Measurements from ENCODE around the gene OXLD1. TPM values are rescaled to one million over a fixed set of nuclear protein-coding genes. Genes with fewer than 3 reads are reported as not detected.

Gene OXLD1
- polyA plus RNA-seq, result 10 to 100 TPM; 66.4 to 97.9 (median 93.9) TPM

DNA sequence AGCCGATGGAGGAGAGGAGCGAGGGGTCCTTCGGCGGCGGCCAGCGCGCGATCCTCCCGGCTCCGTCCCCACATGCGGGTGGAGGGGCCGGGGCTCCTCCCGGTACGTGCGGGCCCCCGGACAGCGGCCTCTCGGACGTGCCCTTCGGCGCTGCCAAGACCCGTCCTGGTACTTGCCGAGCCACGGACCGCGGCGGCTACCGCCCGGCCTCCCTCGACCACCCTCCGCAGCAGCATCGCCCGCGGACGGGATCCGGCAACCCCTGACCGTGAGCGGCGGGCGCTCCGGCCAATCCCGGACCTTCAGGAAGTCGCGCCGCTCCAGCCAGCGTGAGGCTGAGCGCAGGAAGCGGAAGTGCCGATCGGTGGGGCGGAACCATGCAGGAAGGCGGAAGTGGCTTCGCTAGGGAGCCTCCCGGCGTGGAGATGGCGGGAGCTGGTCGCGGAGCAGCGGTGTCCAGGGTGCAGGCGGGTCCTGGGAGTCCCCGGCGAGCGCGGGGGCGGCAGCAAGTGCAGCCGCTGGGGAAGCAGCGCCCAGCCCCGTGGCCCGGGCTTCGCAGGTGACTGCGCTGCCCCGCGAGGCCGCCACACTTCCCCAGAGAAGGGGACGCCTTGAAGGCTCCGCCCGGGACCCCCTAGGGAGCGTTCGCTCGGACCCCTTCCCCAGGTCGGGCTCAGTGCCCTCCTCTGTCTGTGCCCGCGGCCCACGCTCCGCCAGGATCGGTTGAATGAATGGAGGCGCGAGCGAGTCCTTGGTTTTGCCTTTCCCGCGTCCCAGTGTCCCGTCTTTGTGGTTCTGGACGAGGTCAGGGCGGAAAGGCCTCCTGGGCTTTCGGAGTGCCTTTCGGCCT lies at the start of gene OXLD1, which contains the start of gene CCDC137:
TSS of gene OXLD1 (minus strand) at position 264 of the 850 bp plus-strand sequence. CDS start at position 236, 28 bp downstream.
TSS of gene CCDC137 (plus strand) at position 396 of the 850 bp plus-strand sequence. CDS start at position 426, 30 bp downstream.
- DNase-seq, result peak; percentile 92 to 93 (median 93)
- Mint-ChIP-seq H3K27ac (peak within 1 kb of the TSS; percentile 88 to 98 (median 94)), H3K4me3 (peak within 1 kb of the TSS; percentile 94 to 99 (median 95)), H3K4me1 (peaks cover 28 to 37% of the 10 kb centered on the region in 2 donors), H3K27me3 (ENCODE audit: low read depth in 3 of 3) (peaks cover 0 to 4% (median 0%) of the 10 kb centered on the region in 3 donors), H3K36me3 (peaks cover 0 to 6% (median 4%) of the 10 kb centered on the region in 3 donors), H3K9me3 (no peaks in the 10 kb centered on the region)

DNA sequence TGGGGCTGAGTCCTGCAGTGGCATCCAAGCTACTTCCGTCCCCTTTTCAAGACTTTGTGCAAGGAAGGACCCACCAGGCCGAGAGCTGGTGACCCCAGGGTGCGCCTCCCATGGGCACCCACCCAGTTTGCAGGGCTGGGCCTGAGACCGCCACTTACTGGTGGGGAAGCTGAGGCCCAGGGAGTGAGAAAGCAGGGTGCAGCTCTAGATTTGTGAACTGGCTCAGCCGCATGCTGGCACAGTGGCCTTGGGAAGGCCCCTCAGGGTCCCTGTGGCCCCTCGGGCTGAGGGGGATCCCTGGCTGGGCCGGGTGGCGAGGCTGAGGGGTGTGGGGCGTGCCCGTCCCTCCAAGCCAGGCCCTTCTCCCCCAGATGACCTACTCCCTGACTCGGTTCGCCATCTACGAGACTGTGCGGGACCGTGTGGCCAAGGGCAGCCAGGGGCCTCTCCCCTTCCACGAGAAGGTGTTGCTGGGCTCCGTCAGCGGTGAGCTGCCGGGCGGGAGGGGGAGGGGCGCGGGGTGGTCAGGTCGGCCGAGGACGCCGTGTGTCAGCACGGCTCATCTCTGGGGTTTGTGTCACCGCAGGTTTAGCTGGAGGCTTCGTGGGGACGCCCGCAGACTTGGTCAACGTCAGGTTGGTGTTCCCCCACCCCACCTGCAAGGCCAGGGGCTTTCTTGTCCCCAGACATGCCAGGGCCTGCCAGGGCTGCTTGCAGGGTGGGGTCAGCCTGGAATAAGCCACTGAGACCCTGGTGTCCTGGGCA lies 48.9 kb upstream of the OXLD1 start:
- Mint-ChIP-seq H3K4me3 (no peak overlapping the region), H3K4me1 (peaks cover 18 to 20% of the 10 kb centered on the region in 2 donors), H3K9me3 (no peaks in the 10 kb centered on the region), H3K27me3 (ENCODE audit: low read depth in 3 of 3) (peaks cover 0 to 9% (median 0%) of the 10 kb centered on the region in 3 donors), H3K36me3 (no peaks in the 10 kb centered on the region), H3K27ac (no peak overlapping the region)
- DNase-seq, result no peak

DNA sequence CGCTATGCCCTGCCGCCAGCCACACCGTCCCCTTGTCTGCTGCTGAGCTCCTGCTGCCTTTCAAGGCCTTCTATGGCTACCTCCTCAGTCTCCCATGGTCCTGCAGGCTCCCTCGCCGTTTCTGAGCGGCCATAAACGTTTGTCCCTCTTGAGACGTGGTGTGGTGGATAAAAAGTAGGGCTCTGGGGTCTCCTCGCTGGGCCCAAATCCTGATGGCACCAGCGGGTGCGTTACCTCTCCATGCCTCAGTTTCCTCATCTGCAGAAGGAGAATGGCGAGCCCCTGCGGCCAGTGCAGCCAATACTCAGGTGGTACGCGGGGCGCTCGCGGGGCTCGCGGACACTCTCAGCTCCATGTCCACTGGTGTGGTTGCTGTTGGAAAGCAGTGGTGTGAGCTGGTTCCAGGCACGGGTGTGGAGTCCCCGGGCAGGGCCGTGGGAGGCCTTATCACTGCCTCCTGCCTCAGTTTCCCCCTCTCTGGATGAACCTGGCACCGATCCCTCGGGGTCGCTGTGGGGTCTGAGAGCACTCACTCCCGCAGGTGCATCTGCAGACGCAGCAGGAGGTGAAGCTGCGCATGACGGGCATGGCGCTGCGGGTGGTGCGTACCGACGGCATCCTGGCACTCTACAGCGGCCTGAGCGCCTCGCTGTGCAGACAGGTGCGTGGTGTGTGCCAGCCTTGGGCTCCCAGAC lies 48.2 kb upstream of the OXLD1 start:
- H3K36me3 Mint-ChIP-seq, result no peaks in the 10 kb centered on the region
- peaks cover 20 to 22% of the 10 kb centered on the region in 2 donors for H3K4me1 Mint-ChIP-seq
- DNase-seq, result no peak
- peaks cover 0 to 9% (median 0%) of the 10 kb centered on the region in 3 donors for H3K27me3 Mint-ChIP-seq (ENCODE audit: low read depth in 3 of 3)
- H3K9me3 Mint-ChIP-seq, result no peaks in the 10 kb centered on the region
- H3K27ac Mint-ChIP-seq, result no peak overlapping the region
- no peak overlapping the region for H3K4me3 Mint-ChIP-seq

DNA sequence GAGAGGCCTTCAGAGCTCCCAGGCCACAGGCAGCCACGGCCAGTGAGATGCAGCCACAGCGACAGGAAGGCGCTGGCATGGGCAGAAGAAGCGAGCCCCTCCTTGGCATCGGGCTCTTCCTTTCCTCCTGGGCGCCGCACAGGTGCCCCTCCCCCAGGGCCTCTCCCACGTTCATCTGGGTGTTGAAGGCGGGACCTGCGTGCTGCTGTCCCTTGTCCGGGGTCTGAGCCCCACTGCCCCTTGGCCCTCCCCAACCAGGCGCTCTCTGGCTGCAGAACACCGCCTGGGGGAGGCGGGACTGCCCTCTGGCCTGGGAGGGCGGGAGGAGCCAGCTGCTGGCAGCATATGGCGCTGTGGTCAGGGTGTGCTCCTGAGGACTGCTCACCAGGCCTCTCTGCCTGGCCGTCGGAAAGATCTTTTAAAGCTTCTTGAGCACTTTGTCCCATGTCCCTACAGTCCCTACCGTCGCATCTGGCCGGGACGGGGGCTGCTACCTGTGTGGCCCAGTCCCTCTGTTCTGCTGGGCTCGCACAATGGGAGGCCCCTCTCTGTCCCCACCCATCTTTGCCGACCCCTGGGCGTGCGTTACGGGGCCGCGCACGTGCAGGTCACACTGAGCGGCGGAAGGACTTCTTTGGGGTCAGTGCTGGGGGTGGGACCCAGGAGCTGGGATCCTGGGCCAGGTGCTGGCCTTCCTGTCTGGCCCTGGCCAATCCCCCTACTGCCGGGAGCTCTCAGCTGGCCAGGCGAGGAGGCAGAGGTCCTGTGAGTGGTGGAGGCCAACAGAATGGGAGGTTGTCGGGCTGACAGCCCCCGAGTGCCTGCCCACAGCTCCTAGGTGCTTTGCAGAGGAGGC lies 47.4 kb upstream of the OXLD1 start:
- no peaks in the 10 kb centered on the region for H3K9me3 Mint-ChIP-seq
- H3K4me1 Mint-ChIP-seq, result peaks cover 20 to 22% of the 10 kb centered on the region in 2 donors
- H3K27ac Mint-ChIP-seq, result no peak overlapping the region
- H3K4me3 Mint-ChIP-seq, result peak overlapping the region in 3 of 5 donors; percentile 3 to 72 (median 21)
- no peaks in the 10 kb centered on the region for H3K36me3 Mint-ChIP-seq
- DNase-seq, result no peak
- H3K27me3 Mint-ChIP-seq (ENCODE audit: low read depth in 3 of 3), result peaks cover 0 to 12% (median 0%) of the 10 kb centered on the region in 3 donors

DNA sequence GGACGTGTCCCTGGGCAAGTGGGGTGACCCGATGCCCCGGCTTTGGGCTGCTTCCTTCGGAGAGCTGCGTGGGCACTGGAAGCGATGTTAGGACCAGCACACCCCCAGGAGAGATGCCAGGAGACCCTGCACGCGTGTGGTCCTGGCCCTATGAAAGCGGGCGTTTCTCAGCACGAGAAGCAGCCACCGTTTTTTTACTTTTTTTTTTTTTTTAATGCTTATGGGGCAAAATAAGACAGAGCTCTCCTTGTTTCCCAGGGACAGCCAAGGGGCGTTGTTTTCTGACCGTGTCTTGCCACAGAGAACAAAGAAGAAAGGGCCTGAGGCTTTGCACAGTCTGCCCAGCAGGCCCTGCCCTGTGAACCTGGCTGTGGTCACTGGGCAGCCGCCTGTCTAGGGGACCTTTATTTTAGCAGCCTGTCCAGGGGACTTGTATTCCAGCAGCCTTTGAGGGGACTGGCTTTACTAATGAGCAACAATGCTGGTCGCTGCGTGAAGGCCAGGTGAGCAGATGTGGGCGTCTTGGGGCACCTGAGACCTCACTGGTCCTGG lies 46.7 kb upstream of the OXLD1 start:
- Mint-ChIP-seq H3K4me1 (peaks cover 20 to 22% of the 10 kb centered on the region in 2 donors), H3K36me3 (no peaks in the 10 kb centered on the region), H3K27me3 (ENCODE audit: low read depth in 3 of 3) (peaks cover 0 to 12% (median 0%) of the 10 kb centered on the region in 3 donors), H3K4me3 (peak overlapping the region; percentile 72 to 87 (median 80)), H3K9me3 (no peaks in the 10 kb centered on the region), H3K27ac (peak overlapping the region in 1 of 6 donors; percentile 34)
- DNase-seq, result no peak

DNA sequence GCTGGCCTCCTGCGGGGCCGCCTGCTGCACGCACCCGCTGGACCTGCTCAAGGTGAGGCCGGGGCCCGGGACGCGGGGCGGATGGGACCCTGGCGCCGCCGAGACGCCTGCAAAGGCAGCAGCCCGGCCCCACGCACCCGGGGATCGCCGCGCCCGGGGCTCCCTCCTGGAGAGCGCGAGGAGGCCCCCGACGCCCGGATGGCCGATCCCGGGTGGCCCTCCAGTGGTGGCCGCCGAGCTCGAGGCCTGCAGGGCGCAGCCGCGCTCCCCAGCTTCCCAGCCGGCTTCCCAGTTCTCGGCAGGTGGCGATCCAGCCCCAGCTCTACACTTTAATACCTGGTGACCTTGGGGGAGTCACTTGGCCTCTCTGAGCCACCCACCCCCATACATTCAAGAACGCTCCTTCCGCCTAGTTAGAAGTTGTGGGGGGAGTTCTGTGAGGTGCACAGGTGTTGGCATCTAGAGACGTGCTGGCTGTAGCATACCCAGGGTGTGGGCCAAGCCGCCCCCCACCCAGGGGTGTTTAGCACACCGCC lies 46.1 kb upstream of the OXLD1 start:
- H3K27ac Mint-ChIP-seq, result peak overlapping the region in 2 of 6 donors; percentile 34 to 61
- peak overlapping the region; percentile 72 to 87 (median 80) for H3K4me3 Mint-ChIP-seq
- H3K27me3 Mint-ChIP-seq (ENCODE audit: low read depth in 3 of 3), result peaks cover 0 to 12% (median 0%) of the 10 kb centered on the region in 3 donors
- no peaks in the 10 kb centered on the region for H3K9me3 Mint-ChIP-seq
- H3K4me1 Mint-ChIP-seq, result peaks cover 20 to 22% of the 10 kb centered on the region in 2 donors
- DNase-seq, result no peak
- no peaks in the 10 kb centered on the region for H3K36me3 Mint-ChIP-seq

DNA sequence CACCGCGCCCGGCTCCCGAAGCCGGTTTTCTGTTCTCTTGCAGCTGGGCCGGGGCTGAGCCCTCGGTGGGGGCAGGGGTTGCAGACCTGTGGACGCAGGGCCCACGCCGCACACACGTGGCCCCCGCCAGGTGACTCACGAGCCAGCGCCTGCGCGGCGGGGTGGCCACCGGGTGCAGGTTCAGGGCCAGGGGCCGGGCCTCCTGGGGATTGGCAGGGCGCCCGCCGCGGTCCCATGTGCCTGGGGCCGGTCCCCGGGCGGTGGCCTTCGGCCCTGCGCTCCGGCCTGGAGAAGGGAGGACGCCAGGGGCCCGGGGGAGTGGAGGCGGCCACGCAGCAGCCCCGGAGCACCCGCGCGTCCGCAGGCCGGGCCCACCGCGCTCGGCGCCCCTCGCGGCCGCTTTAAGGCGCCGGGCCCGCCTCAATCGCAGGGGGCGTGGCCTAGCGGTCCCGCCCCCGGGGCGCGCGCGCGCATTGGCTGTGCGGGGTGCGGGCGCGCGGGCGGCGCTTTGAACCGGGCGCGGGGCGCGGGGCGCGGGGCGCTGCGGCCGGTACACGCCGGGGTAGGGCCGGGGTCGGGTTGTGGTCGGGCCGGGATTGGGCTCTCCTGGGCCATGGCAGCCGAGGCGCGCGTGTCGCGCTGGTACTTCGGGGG lies 45.5 kb upstream of the OXLD1 start, which contains the start of gene SLC25A10:
TSS of gene SLC25A10 (plus strand) at position 471 of the 654 bp plus-strand sequence. CDS start at position 614, 143 bp downstream.
- Mint-ChIP-seq H3K9me3 (no peaks in the 10 kb centered on the region), H3K36me3 (no peaks in the 10 kb centered on the region), H3K4me1 (peaks cover 20 to 22% of the 10 kb centered on the region in 2 donors), H3K4me3 (peak within 1 kb of the TSS; percentile 72 to 87 (median 80)), H3K27ac (peak within 1 kb of the TSS in 3 of 6 donors; percentile 59 to 81 (median 61)), H3K27me3 (ENCODE audit: low read depth in 3 of 3) (peaks cover 0 to 12% (median 0%) of the 10 kb centered on the region in 3 donors)
- DNase-seq, result peak; percentile 79 to 83 (median 83)

DNA sequence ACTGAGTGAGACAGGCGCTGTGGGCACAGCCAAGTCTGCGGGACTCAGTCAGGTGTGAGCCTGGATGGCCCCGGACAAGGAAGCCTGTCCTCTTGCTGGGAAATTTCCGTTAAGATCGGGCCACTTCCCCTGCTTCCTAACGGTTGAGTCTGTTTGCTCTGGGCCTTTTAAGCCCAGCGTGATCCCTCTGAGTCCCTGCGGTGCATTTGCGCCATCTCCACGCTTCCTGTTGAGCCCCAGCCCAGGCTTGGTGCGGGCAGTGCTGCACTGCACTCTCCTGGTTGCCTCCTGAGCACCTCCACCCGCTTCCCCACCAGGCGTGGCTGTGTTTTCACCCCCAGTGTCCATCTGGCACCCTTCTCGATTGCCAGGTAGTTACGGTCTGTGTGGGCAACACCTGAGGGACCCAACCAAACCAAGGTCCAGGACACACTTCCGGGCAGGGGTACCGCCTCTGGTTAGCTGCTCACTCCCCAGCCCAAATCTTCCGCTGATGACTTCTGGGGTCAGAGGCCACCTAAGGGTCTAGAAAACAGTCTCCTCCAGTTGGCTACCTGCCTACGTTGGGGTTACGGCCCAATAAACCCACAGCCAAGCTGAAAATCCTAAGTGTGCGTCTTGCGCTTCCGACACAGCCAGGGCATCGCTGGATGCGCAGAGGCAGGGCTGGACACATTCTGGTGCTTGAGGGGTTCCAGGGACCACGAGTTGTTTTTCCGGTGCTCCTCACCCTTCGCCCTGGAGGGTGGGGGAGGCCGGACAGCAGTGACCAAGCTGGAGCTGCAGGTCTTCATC lies 44.3 kb upstream of the OXLD1 start:
- H3K27me3 Mint-ChIP-seq (ENCODE audit: low read depth in 3 of 3), result peaks cover 0 to 18% (median 2%) of the 10 kb centered on the region in 3 donors
- DNase-seq, result no peak
- peak overlapping the region; percentile 52 to 73 (median 66) for H3K4me3 Mint-ChIP-seq
- H3K27ac Mint-ChIP-seq, result peak overlapping the region; percentile 12 to 81 (median 60)
- H3K4me1 Mint-ChIP-seq, result peaks cover 20 to 25% of the 10 kb centered on the region in 2 donors
- peaks cover 0 to 3% (median 3%) of the 10 kb centered on the region in 3 donors for H3K36me3 Mint-ChIP-seq
- no peaks in the 10 kb centered on the region for H3K9me3 Mint-ChIP-seq

DNA sequence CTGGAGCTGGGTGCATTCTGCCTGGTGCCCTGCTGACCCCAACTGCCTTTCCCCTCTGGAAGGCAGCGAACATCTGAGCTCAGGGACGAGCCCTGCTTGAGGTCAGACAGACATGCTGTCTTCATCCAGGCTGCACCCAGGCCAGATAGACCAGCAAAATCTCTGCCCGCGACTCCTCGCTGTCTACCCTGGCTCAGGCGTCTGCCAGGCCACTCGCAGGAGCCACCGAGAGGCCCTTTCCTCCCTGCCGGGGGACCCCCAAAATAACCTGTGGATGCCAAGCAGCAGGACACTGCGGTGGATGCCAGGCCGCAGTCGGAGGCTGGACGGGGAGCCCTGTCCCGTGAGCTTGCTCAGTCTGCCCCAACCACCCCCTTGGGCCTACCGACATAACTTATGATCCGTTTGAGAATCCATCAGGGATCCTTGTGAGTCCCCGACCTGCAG lies 42.4 kb upstream of the OXLD1 start:
- no peak for DNase-seq
- Mint-ChIP-seq H3K4me3 (no peak overlapping the region), H3K27me3 (ENCODE audit: low read depth in 3 of 3) (peaks cover 0 to 21% (median 2%) of the 10 kb centered on the region in 3 donors), H3K4me1 (peaks cover 26% of the 10 kb centered on the region in 2 donors), H3K27ac (no peak overlapping the region), H3K9me3 (no peaks in the 10 kb centered on the region), H3K36me3 (peaks cover 3 to 8% (median 5%) of the 10 kb centered on the region in 3 donors)

DNA sequence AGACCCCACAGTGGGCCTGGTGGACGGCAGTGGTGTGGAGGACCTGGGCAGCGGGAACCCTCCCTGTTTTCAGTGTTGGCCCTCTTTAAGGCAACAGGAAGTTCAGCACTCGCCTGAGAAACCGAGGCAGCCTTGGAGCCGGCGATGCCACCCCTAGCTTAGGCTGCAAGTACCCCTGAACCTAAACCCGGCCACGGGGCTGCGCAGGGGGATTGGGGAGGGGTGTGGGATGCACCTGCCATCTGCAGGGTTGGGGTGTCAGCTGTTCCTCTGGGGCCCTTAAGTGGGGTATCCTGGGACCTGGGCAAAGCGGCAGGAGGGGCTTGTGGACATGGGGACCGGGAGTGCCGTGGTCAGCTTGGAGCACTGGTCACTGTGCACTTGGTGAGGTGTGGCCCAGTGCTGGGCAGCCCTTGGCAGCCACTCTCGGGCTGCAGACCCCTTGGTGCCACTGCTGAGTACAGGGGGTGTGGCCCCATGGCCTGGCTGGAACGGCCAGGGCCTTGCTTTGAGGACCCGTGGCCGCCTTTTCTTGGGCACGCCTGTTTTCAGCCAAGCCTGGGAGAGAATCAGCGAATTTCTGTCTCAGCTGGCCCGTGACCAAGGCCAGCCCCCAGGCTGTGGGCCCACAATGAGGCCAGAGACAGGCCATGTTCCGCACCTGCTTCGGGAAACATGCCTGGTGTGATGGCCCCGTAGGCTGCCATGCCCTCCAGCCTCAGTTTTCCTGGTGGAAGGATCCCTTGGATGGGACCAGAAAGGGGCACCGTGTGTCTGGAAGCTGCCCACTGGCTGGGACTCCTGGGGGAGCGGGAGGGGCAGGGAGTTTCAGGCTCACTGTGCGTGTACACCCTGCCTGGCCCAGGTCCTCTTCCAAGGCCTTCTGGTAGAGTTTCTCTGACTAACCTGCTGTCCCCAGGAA lies 41.6 kb upstream of the OXLD1 start:
- peaks cover 3 to 8% (median 5%) of the 10 kb centered on the region in 3 donors for H3K36me3 Mint-ChIP-seq

More for the DNA sequence above, 41.6 kb upstream of the OXLD1 start:
- DNase-seq, result no peak
- Mint-ChIP-seq H3K9me3 (no peaks in the 10 kb centered on the region), H3K4me3 (no peak overlapping the region), H3K27ac (no peak overlapping the region), H3K27me3 (ENCODE audit: low read depth in 3 of 3) (peaks cover 0 to 22% (median 2%) of the 10 kb centered on the region in 3 donors), H3K4me1 (peaks cover 24% of the 10 kb centered on the region in 2 donors)
